GM12873 (cell line): ENCODE measurements around the gene MAPK11.

Source experiments
- CTCF ChIP-seq: IDR thresholded peaks from 2 replicates; pipeline ENCODE4 v1.5.1; 2012; ENCODE audit warnings: low read depth, mild to moderate bottlenecking, moderate library complexity, low read length, control low read depth; ENCODE audit not compliant: insufficient read depth; ENCODE audit errors: missing control alignments

MAPK11 gene

GRCh38 chr22:50298266-50298637 is 28.1 kb upstream of the MAPK11 start:
- no peak for TF ChIP-seq CTCF

DNA sequence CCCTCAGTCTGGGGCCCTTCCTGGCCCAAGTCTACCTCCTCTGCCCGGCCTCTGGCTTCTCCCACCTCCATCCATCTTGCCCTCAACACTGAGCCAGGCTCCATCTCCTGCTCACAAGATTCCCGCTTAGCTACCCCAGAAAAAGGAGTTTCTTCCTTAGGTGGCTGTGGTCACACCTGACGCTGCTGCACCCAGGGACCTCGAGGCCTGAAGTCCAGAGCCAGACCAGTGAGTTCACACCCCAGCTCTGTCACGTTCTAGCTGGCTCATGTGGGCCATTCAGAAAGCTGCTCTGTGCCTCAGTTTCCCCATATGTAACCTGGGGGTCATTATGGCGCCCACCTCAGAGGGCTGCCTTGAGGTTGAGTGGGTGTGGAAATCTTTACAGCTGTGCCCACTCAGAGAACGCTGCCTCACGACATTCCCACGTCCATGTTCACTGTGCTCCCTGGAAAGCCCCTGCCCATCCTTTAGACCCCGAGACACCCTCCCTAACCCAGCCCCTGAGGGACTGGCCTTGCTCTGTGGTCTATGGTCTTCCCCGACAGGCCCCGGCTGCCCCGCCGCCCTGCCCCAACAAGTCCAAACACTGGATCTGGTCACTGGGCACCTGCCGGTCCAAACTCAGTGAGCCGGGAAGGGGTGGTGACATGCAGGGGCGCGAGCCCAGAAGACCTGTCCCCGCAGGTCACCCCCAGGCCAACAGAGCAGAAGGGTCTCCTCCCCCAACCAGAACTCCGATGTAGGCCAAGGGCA is 27.5 kb upstream of the MAPK11 start:
- TF ChIP-seq CTCF = no peak

DNA sequence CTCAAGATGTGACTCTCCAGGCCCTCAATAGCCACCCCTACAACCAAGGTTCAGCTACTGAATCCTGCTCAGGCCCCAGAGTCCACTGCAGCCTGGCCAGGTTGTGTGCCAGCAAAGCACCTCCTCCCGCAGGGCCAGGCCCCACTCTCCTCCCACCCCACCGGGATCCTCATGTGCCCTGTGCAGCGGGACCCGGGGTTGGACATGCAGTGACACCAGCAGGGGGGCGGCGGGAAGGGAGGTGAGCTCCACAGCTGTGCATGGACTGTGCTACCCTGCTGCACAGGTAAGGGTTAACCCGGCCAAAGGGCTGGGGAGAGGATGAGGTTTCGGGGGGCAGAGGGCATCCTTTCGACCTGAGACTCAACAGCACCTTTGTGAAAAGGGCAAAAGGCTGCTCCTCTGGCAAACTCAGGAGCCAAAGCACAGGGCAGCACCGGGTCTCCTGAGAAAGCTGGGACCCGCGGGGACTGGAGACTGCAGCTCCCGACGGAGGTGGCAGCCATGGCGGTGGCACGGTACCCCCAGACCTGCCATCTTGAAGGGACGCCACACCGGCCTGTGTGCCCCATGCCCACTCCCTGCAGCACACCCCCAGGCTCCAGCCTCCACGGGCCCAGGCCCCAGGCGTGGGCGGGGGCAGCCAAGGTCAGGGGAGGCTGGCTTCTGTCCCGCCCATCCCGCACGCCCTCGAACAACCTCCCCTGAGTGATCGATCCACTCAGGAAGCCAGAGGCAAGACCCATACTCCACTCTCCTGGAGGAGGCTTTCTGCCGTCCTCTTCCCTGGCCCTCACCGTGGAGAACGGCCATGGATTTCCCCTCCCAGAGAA is 26.7 kb upstream of the MAPK11 start:
- TF ChIP-seq CTCF = no peak

DNA sequence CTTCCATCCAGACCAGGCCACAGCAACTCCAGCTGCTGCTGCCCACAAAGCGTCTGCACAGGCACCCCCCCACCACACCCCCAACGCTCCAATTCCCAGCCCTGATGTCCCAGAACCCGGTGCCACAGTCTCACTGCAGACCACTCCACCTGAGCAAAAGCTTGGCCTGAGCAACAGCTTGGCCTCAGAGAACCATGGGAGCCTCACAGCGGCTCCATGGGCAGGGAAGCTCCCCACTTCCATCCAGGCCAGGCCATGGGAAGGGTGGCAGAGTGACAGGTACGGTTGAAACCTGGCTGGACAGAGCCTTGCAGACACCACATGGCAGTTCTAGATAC is 24.1 kb upstream of the MAPK11 start:
- TF ChIP-seq CTCF = no peak

DNA sequence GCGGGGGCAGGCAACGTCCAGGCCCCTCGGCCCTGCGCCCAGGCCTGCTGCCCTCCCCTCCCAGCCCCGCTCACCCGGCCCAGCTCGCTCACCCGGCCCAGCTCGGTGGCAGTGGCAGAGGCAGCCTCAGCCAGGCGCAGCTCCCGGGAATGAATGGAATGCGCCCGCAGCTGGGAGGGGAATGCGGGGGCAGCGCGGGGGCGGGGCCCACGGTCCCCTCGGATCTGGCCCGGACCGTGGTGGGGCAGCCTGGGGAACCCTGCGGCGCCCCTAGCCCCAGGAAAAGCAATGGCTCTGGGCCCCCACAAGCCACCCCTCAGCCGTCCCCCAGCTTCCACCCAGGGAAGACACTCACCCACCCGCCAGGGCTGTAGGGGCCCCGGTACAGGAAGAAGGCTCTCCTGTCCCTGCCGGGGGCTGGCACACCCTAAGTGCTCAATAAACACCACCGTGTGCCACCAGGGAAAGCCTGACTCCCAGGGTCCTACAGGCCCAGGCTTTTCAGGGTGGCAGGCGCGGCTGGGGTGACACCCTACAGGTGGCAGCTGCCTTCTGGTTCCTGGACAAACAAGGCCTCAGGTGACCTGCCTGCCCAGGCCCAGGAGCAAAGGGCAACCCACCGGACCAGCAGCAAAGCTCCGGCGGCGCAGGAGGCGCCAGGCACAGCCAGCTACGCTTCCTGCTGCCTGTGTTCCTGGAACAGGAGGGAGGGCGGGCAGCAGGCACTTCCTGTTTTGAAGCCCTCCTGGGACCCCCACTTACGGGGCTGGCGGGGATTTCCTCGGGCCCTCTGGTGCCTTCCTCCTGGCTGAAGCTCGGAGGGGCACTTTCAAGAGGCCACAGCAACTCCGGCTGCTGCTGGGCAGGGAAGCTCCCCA is 23.5 kb upstream of the MAPK11 start:
- TF ChIP-seq CTCF = no peak

DNA sequence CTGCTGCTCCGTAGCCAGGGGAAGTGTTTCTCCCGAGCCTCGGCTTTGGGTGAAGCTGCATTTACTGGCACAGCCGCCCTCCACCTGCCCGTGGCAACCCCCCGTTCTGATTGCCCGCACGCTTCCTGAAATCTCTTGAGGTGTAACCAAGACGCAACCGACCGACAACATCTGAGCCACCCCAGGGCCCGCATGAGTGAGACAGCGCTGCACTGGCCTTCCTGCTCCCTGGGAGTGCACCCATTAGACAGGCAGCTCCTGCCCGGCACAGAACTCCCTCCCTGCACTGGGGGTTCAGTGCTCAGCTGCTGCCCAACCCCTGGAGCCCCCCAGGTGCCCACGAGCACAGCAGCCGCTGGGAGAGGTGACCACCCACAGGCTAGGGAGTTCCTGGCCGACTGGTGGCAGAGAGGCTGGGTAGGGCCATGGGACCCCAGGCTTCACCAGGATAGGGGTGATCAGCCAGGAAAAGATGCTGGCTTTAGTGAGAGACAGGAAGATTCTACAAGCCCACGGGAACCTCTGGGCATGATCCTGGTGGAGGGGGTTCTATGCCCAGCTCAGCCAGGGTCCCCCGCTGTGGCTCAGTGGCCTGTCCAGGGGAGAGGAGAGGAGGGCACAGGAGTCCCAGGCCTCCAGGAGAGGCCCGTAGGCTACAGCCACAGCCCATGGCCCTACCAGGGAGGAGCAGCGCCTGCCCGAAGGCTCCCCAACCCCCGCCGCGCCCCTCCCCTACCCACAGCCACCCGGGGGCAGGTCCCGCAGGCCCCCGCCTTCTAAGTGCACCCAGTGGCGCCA is 22.7 kb upstream of the MAPK11 start:
- TF ChIP-seq CTCF = no peak
